D721Med (cell line): ENCODE data around the gene PPARA.

ENCODE experiments used
- DNase-seq: peaks from one replicate; pipeline ENCODE4 v3.0.0; 2011; ENCODE audit warnings: low spot score; ENCODE audit not compliant: insufficient read length
- FAIRE-seq: peaks from 2 replicates; lab custom pipeline; 2011; peaks lifted over from hg19 to GRCh38; lab: Jason Lieb, UNC
- TF ChIP-seq, protein P1 (sequence below): IDR thresholded peaks from 2 replicates; pipeline ENCODE4 v1.5.1; 2012; ENCODE audit warnings: mild to moderate bottlenecking, control low read depth; ENCODE audit not compliant: insufficient read depth; ENCODE audit errors: missing control alignments

Gene PPARA

DNA sequence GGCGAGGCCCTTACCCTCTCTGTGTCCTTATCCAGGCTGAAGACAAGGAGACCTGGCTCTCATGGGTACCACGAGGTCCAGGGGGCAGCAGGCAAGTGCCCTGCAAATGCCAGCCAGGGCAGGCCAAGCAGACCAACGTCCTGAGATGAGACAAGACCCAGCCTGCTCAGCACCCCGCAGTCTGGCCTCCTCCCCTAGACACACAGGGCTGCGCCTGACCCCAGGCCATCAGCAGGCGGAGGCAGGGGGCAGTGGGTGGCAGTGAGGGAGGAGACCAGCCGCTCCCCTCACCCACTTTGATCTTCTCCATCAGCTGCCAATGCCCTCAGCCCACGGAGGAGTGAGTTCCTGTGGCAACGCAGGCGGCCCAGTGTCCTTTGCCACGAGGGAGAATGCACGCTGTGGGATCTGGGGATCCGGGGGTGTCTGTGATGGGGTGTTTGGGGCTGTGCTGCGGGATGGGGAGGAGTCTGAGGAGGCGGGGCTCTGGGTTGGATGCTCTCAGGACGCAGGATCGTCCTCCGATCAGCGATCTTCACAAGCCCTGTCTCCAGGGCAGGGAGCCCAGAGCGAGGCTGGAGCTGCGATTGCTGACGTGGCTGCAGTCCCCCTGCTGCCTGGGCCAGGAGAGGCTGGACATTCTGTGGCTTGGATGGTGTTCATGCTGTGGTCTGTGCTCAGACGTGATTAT, 30.5 kb upstream of the PPARA start:
- TF ChIP-seq, protein P1, sequence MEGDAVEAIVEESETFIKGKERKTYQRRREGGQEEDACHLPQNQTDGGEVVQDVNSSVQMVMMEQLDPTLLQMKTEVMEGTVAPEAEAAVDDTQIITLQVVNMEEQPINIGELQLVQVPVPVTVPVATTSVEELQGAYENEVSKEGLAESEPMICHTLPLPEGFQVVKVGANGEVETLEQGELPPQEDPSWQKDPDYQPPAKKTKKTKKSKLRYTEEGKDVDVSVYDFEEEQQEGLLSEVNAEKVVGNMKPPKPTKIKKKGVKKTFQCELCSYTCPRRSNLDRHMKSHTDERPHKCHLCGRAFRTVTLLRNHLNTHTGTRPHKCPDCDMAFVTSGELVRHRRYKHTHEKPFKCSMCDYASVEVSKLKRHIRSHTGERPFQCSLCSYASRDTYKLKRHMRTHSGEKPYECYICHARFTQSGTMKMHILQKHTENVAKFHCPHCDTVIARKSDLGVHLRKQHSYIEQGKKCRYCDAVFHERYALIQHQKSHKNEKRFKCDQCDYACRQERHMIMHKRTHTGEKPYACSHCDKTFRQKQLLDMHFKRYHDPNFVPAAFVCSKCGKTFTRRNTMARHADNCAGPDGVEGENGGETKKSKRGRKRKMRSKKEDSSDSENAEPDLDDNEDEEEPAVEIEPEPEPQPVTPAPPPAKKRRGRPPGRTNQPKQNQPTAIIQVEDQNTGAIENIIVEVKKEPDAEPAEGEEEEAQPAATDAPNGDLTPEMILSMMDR, result no peak
- FAIRE-seq, result no peak
- no peak for DNase-seq

DNA sequence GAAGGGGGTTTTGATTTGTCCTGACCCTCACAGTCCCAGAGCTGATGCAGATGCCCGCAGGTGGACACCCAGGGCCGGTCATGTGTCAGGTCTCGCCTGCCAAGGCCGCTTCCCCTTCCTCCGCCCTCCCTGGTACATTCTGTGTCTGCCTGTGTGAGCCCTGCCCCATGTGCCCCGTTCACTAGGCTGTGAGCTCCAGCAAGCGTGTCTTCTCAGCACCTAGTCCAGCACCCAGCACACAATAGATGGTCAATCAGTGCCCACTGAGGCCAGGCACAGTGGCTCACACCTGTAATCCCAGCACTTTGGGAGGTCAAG, 29.9 kb upstream of the PPARA start:
- FAIRE-seq (no peak), DNase-seq (no peak)
- TF ChIP-seq, protein P1, result no peak

DNA sequence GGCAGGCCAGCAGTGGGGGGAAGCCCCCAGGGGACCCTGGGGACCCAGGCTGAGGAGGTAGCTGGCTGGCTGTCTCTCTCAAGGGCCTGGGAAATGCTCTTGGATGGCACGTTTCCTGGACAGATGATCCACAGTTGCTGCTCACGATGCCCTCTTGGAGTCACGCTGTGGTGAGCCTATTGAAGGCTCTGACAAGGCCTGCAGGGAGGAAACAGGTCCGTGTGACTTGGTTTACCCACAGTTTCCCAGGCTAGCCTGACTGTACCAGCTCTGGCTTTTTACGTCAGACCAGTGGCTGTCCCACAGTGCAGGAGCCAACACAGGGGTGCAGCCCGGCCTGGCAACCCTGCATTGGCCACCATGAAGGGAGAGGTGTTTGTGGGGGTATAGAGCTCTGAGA, 29.2 kb upstream of the PPARA start:
- FAIRE-seq, result no peak

DNA sequence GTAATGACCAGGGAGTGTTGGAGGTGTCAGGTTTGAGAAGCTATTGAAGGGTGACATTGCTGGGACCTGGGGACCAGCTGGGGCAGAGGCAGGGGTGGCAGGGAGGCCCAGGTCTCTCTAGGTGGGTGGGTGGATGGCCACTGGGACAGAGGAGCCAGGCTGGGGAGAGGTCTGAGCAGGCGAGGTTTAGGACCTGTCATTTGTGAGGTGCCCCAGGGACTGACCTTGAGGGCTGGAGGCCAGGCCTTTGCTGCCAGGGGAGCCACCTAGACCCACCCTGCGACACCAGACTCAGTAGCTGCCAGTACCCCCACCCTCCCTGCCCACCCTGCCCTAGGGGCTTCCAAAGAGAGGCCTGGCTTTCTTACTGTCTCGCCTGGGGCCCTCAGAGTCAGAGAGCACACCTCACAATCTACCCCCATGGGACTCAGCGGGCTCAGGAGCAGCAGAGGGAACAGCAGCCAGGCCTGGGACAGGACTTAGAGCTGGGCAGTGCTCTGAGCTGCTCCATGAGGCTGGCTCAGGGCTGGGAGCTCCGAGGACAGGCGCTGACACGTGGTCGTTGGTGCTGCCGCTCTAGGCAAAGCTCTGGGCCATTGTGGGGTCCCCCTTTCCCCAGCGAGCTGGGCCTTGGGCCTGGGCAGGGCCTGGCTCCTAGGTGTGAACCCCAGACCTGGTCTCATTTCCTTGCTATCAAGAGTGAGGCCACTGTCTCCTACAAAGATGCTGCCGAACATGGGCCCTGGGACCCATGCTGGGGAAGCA, 28.6 kb upstream of the PPARA start:
- FAIRE-seq, result no peak
- TF ChIP-seq, protein P1, result no peak
- no peak for DNase-seq

More for the DNA sequence above, 29.2 kb upstream of the PPARA start:
- no peak for DNase-seq
- TF ChIP-seq, protein P1, result no peak

DNA sequence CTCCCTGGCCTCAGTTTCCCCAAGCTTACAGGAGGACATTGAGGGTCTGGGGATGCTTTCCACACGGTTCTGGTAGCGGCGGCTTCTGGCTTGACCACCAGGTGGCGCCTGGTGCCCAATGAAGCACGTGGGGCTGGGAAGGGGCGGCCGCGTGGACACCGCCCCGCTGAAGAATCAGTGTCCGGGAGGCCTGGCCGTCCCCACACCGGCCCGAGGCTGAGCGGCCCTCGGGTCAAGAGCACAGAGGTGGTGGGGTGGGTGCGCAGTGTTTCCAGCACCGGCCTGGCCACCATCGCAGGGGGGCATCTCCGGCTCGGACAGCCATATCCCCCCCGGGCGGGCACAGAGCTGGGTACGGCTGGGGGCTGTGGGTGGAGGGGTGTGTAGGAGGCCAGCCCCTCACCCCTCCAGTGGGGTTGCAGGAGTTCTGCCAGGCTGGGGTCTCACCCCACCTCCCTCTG, 27.8 kb upstream of the PPARA start:
- DNase-seq (peak; percentile 70), FAIRE-seq (no peak)
- TF ChIP-seq, protein P1, result peak; percentile 75

DNA sequence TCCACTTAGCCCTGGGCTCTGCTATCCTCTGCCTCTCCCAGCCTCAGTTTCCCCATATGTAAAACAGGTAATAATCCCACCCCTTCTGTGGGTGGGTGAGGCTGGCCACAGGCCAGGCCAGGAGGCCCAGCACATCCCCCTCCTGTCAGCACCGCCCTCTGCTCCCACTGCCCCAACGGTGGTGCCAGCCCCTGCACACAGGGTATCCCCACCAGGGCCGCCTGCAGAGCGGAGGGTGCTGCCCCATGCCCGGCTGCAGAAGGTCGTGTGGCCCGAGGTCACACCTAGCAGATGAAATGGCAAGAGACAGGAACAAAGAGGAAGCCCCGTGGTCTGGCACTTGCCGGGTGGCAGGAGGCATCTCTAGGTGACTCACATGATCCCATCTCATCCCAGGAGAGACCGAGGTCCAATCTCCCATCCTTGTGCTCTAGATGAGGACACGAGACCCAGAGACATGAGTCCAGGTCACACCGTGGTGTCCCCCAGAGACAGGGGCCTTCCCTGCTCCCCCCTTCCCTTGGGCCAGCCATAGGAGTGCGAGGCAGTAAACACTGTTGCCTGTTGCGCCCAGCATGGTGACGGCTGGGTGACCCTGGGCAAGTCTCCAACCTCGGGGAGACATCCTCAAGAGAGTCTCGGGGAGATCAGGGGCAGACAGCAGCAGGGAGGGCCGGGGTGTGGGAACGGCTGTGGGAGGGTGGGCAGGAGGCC, 27.2 kb upstream of the PPARA start:
- TF ChIP-seq, protein P1, result no peak
- FAIRE-seq, result no peak
- DNase-seq, result no peak
